Right renal cortex interstitium (tissue), 3 donors: ENCODE measurements around the gene KDM2B. TPM values are rescaled to one million over a fixed set of nuclear protein-coding genes. Genes with fewer than 3 reads are reported as not detected.

Source experiments
- DNase-seq, 3 donors: peaks; one replicate each; pipeline ENCODE4 v3.0.0-alpha.2; 2013; ENCODE audit warnings: low read depth in 3 of 3, low spot score in 2 of 3
- polyA plus RNA-seq, 3 donors: library from polyadenylated mRNA; unstranded; fragments of 120-200 nt; gene quantifications; one replicate each; pipeline ENCODE4 v1.2.1, GENCODE V29; 2013; ENCODE audit not compliant: insufficient read length in 3 of 3

Gene KDM2B
- polyA plus RNA-seq, 3 donors: 73.7 to 78.0 (median 74.7) TPM

- DNase-seq: no peak
Observed at GRCh38 chr12:121568518-121568917, 12.3 kb downstream of the KDM2B start.

GRCh38 chr12:121565076-121565475 lies 15.7 kb downstream of the KDM2B start:
- no peak for DNase-seq

- no peak for DNase-seq
Observed at GRCh38 chr12:121562488-121562887, 18.3 kb downstream of the KDM2B start.

GRCh38 chr12:121561009-121561395 lies 19.8 kb downstream of the KDM2B start:
- no peak for DNase-seq

- no peak for DNase-seq
Observed at GRCh38 chr12:121560392-121561008, 20.3 kb downstream of the KDM2B start.

- DNase-seq: no peak
Observed at GRCh38 chr12:121558956-121559355, 21.9 kb downstream of the KDM2B start.

GRCh38 chr12:121550974-121551634 lies 29.7 kb downstream of the KDM2B start:
- no peak for DNase-seq

- DNase-seq: no peak
Observed at GRCh38 chr12:121549075-121549474, 31.7 kb downstream of the KDM2B start.

GRCh38 chr12:121545480-121545879 lies 35.3 kb downstream of the KDM2B start:
- no peak for DNase-seq

GRCh38 chr12:121543786-121544185 lies 37.0 kb downstream of the KDM2B start:
- DNase-seq: no peak

GRCh38 chr12:121539908-121540307 lies 40.9 kb downstream of the KDM2B start:
- DNase-seq: no peak

GRCh38 chr12:121538699-121539061 lies 42.1 kb downstream of the KDM2B start:
- no peak for DNase-seq

GRCh38 chr12:121537814-121538698 lies 42.8 kb downstream of the KDM2B start:
- DNase-seq: no peak

GRCh38 chr12:121536899-121537813 lies 43.7 kb downstream of the KDM2B start:
- DNase-seq: peak; percentile 58 to 76 (median 70)

GRCh38 chr12:121536054-121536898 lies 44.5 kb downstream of the KDM2B start:
- DNase-seq: peak; percentile 65 to 83 (median 73)

GRCh38 chr12:121535150-121536053 lies 45.4 kb downstream of the KDM2B start:
- no peak for DNase-seq

- DNase-seq: no peak
Observed at GRCh38 chr12:121534495-121535148, 46.2 kb downstream of the KDM2B start.
